Osteocyte (in vitro differentiated cells): ENCODE data around the gene GALNT14. TPM values are rescaled to one million over a fixed set of nuclear protein-coding genes. Genes with fewer than 3 reads are reported as not detected.

Experiments used
- DNase-seq: peaks from one replicate; pipeline ENCODE4 v3.0.0; 2021; ENCODE audit warnings: mixed read lengths; ENCODE audit not compliant: unreplicated experiment; ENCODE audit errors: extremely low spot score
- H3K27ac Mint-ChIP-seq: one replicate; pipeline ENCODE4 v1.8.0; 2021; ENCODE audit warnings: mild to moderate bottlenecking, mixed read lengths; ENCODE audit not compliant: unreplicated experiment
- H3K27me3 Mint-ChIP-seq: one replicate; pipeline ENCODE4 v1.8.0; 2021; ENCODE audit warnings: mixed read lengths; ENCODE audit not compliant: unreplicated experiment
- H3K36me3 Mint-ChIP-seq: one replicate; pipeline ENCODE4 v1.8.0; 2021; ENCODE audit warnings: mixed read lengths; ENCODE audit not compliant: unreplicated experiment
- H3K4me1 Mint-ChIP-seq: one replicate; pipeline ENCODE4 v1.8.0; 2021; ENCODE audit warnings: mixed read lengths; ENCODE audit not compliant: unreplicated experiment
- H3K4me3 Mint-ChIP-seq: one replicate; pipeline ENCODE4 v1.8.0; 2021; ENCODE audit warnings: mild to moderate bottlenecking, moderate library complexity, mixed read lengths; ENCODE audit not compliant: unreplicated experiment
- H3K9me3 Mint-ChIP-seq: one replicate; pipeline ENCODE4 v1.8.0; 2021; ENCODE audit warnings: mixed read lengths; ENCODE audit not compliant: unreplicated experiment
- total RNA-seq: library from RNA; stranded (reverse); gene quantifications from 2 replicates; pipeline ENCODE4 v1.2.1, GENCODE V29; 2021
- TF ChIP-seq, protein P1 (sequence below): fragments of 200-600 bp; sonication (generic); IDR thresholded peaks from 2 replicates; pipeline ENCODE4 v1.5.0; 2021; ENCODE audit warnings: antibody characterized with exemption, mild to moderate bottlenecking, moderate library complexity

Gene GALNT14
- total RNA-seq, 1 donor from 2014 or later: 4.1 TPM

DNA sequence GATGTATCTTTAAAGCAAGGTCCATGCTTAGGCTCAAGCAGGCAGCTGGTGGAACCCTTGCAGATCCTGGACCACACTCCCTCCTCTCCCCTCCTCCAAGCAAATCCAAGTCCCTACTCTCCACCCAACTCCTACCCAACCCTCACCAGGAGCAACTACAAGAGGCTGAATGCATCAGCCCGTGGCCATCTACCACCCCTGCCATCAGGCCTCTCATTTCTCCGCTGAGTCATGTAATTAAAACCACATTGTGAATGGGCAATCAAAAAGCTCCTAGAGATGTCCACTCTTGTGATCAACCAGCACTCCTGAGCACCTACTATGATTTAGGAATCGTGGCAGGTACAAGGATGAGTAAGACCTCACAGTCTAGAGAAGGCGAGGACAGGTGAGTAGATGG, 188.8 kb downstream of the GALNT14 start:
- H3K36me3 Mint-ChIP-seq: no peaks in the 10 kb centered on the region
- no peaks in the 10 kb centered on the region for H3K4me1 Mint-ChIP-seq
- TF ChIP-seq, protein P1, sequence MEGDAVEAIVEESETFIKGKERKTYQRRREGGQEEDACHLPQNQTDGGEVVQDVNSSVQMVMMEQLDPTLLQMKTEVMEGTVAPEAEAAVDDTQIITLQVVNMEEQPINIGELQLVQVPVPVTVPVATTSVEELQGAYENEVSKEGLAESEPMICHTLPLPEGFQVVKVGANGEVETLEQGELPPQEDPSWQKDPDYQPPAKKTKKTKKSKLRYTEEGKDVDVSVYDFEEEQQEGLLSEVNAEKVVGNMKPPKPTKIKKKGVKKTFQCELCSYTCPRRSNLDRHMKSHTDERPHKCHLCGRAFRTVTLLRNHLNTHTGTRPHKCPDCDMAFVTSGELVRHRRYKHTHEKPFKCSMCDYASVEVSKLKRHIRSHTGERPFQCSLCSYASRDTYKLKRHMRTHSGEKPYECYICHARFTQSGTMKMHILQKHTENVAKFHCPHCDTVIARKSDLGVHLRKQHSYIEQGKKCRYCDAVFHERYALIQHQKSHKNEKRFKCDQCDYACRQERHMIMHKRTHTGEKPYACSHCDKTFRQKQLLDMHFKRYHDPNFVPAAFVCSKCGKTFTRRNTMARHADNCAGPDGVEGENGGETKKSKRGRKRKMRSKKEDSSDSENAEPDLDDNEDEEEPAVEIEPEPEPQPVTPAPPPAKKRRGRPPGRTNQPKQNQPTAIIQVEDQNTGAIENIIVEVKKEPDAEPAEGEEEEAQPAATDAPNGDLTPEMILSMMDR: no peak
- no peak overlapping the region for H3K27ac Mint-ChIP-seq
- H3K27me3 Mint-ChIP-seq: no peaks in the 10 kb centered on the region
- H3K9me3 Mint-ChIP-seq: no peaks in the 10 kb centered on the region
- H3K4me3 Mint-ChIP-seq: no peak overlapping the region
- no peak for DNase-seq

DNA sequence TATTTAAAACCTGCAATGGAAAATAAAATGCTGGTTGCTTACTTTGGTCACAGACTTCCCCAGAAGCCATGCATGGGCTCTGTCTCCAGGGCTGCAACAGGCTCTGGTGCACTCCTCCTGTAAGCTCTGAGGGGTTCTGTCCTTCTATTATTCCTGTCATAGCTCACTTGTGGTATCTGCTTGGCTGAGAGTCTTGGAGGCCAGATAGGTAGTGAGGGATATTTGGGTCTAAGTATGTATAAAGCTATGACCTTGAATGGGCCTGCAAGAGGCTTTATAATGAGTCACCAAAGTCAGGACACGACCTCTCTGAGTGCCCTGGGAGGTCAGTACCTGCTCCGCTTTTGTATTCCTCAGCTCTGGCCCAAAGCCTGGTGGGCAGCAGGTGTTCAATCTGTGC, 189.4 kb downstream of the GALNT14 start:
- no peak overlapping the region for H3K4me3 Mint-ChIP-seq
- no peaks in the 10 kb centered on the region for H3K36me3 Mint-ChIP-seq
- no peaks in the 10 kb centered on the region for H3K27me3 Mint-ChIP-seq
- H3K4me1 Mint-ChIP-seq: no peaks in the 10 kb centered on the region
- H3K27ac Mint-ChIP-seq: no peak overlapping the region
- H3K9me3 Mint-ChIP-seq: no peaks in the 10 kb centered on the region
- no peak for DNase-seq
- TF ChIP-seq, protein P1: no peak

DNA sequence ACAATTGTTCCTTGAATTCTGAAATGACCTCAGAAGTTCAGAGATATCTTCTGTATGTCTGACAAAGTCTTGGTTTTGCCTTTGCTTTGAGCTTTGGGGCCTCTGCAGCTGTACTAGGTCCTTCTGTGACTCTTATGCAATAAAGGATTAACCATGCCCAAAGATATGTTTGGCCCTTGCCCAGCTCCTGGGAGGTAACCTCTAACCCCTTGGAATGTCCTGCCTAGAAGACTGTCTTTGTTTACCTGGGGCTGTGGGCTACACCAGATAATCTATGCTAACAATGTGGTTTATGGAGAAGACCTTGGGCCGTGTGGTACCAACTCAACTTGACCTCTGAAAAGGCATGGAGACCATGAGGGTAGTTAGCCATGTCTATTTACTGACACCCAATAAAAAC, 190.1 kb downstream of the GALNT14 start:
- no peaks in the 10 kb centered on the region for H3K36me3 Mint-ChIP-seq
- TF ChIP-seq, protein P1: no peak
- H3K4me1 Mint-ChIP-seq: no peaks in the 10 kb centered on the region
- no peak for DNase-seq
- no peaks in the 10 kb centered on the region for H3K9me3 Mint-ChIP-seq
- H3K27me3 Mint-ChIP-seq: no peaks in the 10 kb centered on the region
- H3K27ac Mint-ChIP-seq: no peak overlapping the region
- H3K4me3 Mint-ChIP-seq: no peak overlapping the region

DNA sequence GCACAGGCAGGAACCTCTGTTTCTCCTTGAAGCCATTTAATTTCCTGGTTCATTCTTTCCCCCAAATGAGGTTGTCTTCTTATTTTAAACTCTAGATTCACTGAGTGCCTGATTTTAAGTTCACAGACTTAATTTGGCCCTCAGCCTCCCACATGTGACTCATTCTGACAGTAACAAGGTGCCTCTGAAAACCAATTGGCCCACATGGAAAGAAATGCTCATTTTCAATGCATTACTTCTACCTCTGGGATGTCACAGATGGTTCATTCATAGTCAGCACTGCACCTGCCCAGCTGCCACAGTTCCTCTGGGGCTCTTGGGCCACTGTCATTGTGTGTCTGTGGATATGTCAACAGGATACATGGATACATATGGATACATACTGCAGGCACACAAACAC, 190.6 kb downstream of the GALNT14 start:
- Mint-ChIP-seq H3K9me3 (no peaks in the 10 kb centered on the region), H3K27ac (no peak overlapping the region), H3K27me3 (no peaks in the 10 kb centered on the region), H3K4me3 (no peak overlapping the region), H3K36me3 (no peaks in the 10 kb centered on the region), H3K4me1 (no peaks in the 10 kb centered on the region)
- no peak for DNase-seq
- TF ChIP-seq, protein P1: no peak

DNA sequence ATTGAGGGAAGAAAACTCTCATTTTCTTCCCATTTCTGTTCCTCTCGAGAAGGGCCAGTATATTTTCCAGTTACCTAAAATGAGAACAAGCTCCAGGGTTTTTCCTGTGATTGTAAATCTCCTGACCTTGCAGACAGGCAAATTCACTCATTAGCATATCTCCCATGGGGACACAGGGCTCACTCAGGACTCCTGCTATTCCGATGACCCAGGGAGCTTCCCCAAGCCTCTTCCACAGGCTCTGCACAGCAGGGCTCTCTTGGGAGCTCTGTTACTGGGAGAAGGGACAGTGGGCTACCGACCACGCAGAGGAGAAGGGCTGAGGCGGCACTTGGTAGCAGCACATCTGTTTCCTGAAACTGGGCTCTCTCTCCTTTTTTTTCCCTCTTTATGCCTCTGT, 195.8 kb downstream of the GALNT14 start:
- H3K27ac Mint-ChIP-seq: no peak overlapping the region

More for the DNA sequence above, 195.8 kb downstream of the GALNT14 start:
- no peaks in the 10 kb centered on the region for H3K36me3 Mint-ChIP-seq
- H3K4me3 Mint-ChIP-seq: no peak overlapping the region
- peaks cover 3% of the 10 kb centered on the region for H3K27me3 Mint-ChIP-seq
- TF ChIP-seq, protein P1: no peak
- no peaks in the 10 kb centered on the region for H3K9me3 Mint-ChIP-seq
- DNase-seq: no peak
- no peaks in the 10 kb centered on the region for H3K4me1 Mint-ChIP-seq
